Smooth muscle cell (in vitro differentiated cells): ENCODE measurements around the gene RABEPK. TPM values are rescaled to one million over a fixed set of nuclear protein-coding genes. Genes with fewer than 3 reads are reported as not detected.

Experiments used
- DNase-seq: peaks from one replicate; lab custom pipeline; 2025; ENCODE audit not compliant: unreplicated experiment; lab: John Stamatoyannopoulos, UW
- H2AFZ ChIP-seq: fragments of 200-600 bp; sonication (generic); 2 replicates; pipeline ENCODE4 v1.6.0; 2016; ENCODE audit warnings: antibody characterized with exemption, low read depth, mild to moderate bottlenecking
- H3F3A ChIP-seq: fragments of 200-600 bp; sonication (generic); 2 replicates; pipeline ENCODE4 v1.6.0; 2017; ENCODE audit warnings: antibody characterized with exemption, low read depth
- H3K27ac ChIP-seq: fragments of 200-600 bp; sonication (generic); 2 replicates; pipeline ENCODE4 v1.5.1; 2016; ENCODE audit warnings: low read depth, mild to moderate bottlenecking
- H3K27me3 ChIP-seq: fragments of 200-600 bp; sonication (generic); 2 replicates; pipeline ENCODE4 v1.6.1; 2016; ENCODE audit warnings: low read depth, mild to moderate bottlenecking
- H3K36me3 ChIP-seq: fragments of 200-600 bp; sonication (generic); 2 replicates; pipeline ENCODE4 v1.5.1; 2016; ENCODE audit warnings: low read depth
- H3K4me1 ChIP-seq: fragments of 200-600 bp; sonication (generic); 2 replicates; pipeline ENCODE4 v1.5.1; 2016; ENCODE audit warnings: low read depth
- H3K4me2 ChIP-seq: fragments of 200-600 bp; sonication (generic); 2 replicates; pipeline ENCODE4 v1.6.0; 2016; ENCODE audit warnings: mild to moderate bottlenecking
- H3K4me3 ChIP-seq: fragments of 200-600 bp; sonication (generic); 2 replicates; pipeline ENCODE4 v1.5.1; 2016; ENCODE audit warnings: mild to moderate bottlenecking
- H3K79me2 ChIP-seq: fragments of 200-600 bp; sonication (generic); 2 replicates; pipeline ENCODE4 v1.6.0; 2016; ENCODE audit warnings: low read depth, mild to moderate bottlenecking
- H3K9ac ChIP-seq: fragments of 200-600 bp; sonication (generic); 2 replicates; pipeline ENCODE4 v1.6.0; 2016; ENCODE audit warnings: low read depth
- H3K9me3 ChIP-seq: fragments of 200-600 bp; sonication (generic); replicated peaks from 2 replicates; pipeline ENCODE4 v1.5.1; 2016; ENCODE audit warnings: low read depth
- H4K20me1 ChIP-seq: fragments of 200-600 bp; sonication (generic); 2 replicates; pipeline ENCODE4 v1.6.0; 2016; ENCODE audit warnings: low read depth
- WGBS: methylation state at CpG from one replicate; pipeline ENCODE4 v1.1.7; 2016; ENCODE audit warnings: low lambda C conversion rate; 5-methylcytosine and 5-hydroxymethylcytosine counted together
- polyA plus RNA-seq: library from polyadenylated mRNA; unstranded; fragments of >200 nt; fragmentation: Nextera tagmentation; extraction: Ambion mirVana; gene quantifications from 2 replicates; pipeline ENCODE4 v1.2.1, GENCODE V29; 2016
- total RNA-seq: library from RNA; depleted of rRNA; stranded (reverse); fragments of >200 nt; gene quantifications from 2 replicates; pipeline ENCODE4 v1.2.3, GENCODE V29; 2014
- TF ChIP-seq, protein P1 (sequence below): fragments of 200-600 bp; sonication (generic); IDR thresholded peaks from 2 replicates; pipeline ENCODE4 v1.5.1; 2017; ENCODE audit warnings: borderline replicate concordance, mild to moderate bottlenecking, antibody characterized with exemption; ENCODE audit not compliant: insufficient read depth, poor library complexity, severe bottlenecking

RABEPK gene
- total and polyA plus RNA-seq, 2 experiments from 2014 or later: 20.9 to 42.9 TPM

- Histone ChIP-seq H3K9ac (no peak overlapping the region), H3K27me3 (no peaks in the 10 kb centered on the region), H3K27ac (no peak overlapping the region), H3F3A (no peaks in the 10 kb centered on the region), H3K4me3 (no peak overlapping the region), H3K79me2 (peaks cover 17% of the 10 kb centered on the region), H3K4me2 (no peak overlapping the region), H3K9me3 (no peaks in the 10 kb centered on the region), H2AFZ (no peak overlapping the region), H4K20me1 (peaks cover 11% of the 10 kb centered on the region), H3K36me3 (no peaks in the 10 kb centered on the region), H3K4me1 (peaks cover 6% of the 10 kb centered on the region)
- 95% methylated on average over 6 of the region's 6 CpGs for WGBS
- no peak for DNase-seq
- TF ChIP-seq, protein P1, sequence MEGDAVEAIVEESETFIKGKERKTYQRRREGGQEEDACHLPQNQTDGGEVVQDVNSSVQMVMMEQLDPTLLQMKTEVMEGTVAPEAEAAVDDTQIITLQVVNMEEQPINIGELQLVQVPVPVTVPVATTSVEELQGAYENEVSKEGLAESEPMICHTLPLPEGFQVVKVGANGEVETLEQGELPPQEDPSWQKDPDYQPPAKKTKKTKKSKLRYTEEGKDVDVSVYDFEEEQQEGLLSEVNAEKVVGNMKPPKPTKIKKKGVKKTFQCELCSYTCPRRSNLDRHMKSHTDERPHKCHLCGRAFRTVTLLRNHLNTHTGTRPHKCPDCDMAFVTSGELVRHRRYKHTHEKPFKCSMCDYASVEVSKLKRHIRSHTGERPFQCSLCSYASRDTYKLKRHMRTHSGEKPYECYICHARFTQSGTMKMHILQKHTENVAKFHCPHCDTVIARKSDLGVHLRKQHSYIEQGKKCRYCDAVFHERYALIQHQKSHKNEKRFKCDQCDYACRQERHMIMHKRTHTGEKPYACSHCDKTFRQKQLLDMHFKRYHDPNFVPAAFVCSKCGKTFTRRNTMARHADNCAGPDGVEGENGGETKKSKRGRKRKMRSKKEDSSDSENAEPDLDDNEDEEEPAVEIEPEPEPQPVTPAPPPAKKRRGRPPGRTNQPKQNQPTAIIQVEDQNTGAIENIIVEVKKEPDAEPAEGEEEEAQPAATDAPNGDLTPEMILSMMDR: no peak
Observed at GRCh38 chr9:125258160-125258785, 57.9 kb downstream of the RABEPK start.

- no peaks in the 10 kb centered on the region for H3F3A ChIP-seq
- H3K27ac ChIP-seq: no peak overlapping the region
- TF ChIP-seq, protein P1: no peak
- peaks cover 6% of the 10 kb centered on the region for H3K4me1 ChIP-seq
- H4K20me1 ChIP-seq: peaks cover 18% of the 10 kb centered on the region
- H3K27me3 ChIP-seq: no peaks in the 10 kb centered on the region
- peaks cover 24% of the 10 kb centered on the region for H3K79me2 ChIP-seq
- H2AFZ ChIP-seq: no peak overlapping the region
- 77% methylated on average over 2 of the region's 2 CpGs for WGBS
- no peak overlapping the region for H3K9ac ChIP-seq
- no peak for DNase-seq
- H3K4me3 ChIP-seq: no peak overlapping the region
- H3K9me3 ChIP-seq: no peaks in the 10 kb centered on the region
- H3K36me3 ChIP-seq: no peaks in the 10 kb centered on the region
- no peak overlapping the region for H3K4me2 ChIP-seq
Observed at GRCh38 chr9:125258832-125259534, 58.6 kb downstream of the RABEPK start.

DNA sequence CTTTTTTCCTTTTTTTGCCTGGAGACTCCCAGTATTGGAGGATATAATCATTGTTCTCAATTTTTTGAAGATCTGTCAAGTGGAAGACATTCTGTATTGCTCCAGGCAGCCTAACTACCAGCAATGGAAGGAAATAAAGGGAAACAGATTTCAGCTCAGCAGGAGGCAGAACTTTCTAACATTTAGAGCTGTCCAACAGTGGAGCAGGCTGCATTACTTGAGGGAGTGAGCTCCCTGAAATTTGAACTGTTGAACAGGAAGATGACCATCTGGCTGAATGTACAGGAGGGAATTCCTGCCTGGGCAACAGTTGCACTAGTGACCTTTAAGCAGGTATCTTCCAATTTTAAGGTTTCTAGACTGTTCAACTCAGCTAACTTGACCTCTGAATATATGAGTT lies 60.2 kb downstream of the RABEPK start:
- Histone ChIP-seq H3K9me3 (no peaks in the 10 kb centered on the region), H2AFZ (no peak overlapping the region), H3K79me2 (peaks cover 40% of the 10 kb centered on the region), H3K4me2 (no peak overlapping the region), H3K4me1 (peaks cover 6% of the 10 kb centered on the region), H4K20me1 (peaks cover 34% of the 10 kb centered on the region), H3F3A (no peaks in the 10 kb centered on the region), H3K27me3 (no peaks in the 10 kb centered on the region), H3K36me3 (no peaks in the 10 kb centered on the region), H3K4me3 (no peak overlapping the region), H3K9ac (no peak overlapping the region), H3K27ac (no peak overlapping the region)
- TF ChIP-seq, protein P1: no peak
- no peak for DNase-seq
